Stimulated activated naive CD8-positive, alpha-beta T cell treated with anti-CD3 and anti-CD28 coated beads, Interleukin-15, Interleukin-2, amounts not matched to agents 100 U/mL and 50 U/mL, for 24 hours (primary cell): ENCODE data around the gene GNA15.

ENCODE experiments used
- ATAC-seq: fragments of 150-1000 bp; cut with Tn5 transposase; one replicate; pipeline ENCODE4 v1.10.0; 2021
- DNase-seq: peaks from one replicate; pipeline ENCODE4 v3.0.0; 2021

GNA15 gene

GRCh38 chr19:3106509-3107141 lies 29.2 kb upstream of the GNA15 start:
- DNase-seq (no peak), ATAC-seq (no peak)

GRCh38 chr19:3107658-3108057 lies 28.2 kb upstream of the GNA15 start:
- ATAC-seq (no peak), DNase-seq (no peak)

GRCh38 chr19:3108775-3109174 lies 27.1 kb upstream of the GNA15 start:
- DNase-seq (peak; percentile 80), ATAC-seq (peak; percentile 57)

GRCh38 chr19:3109491-3109890 lies 26.3 kb upstream of the GNA15 start:
- no peak for ATAC-seq
- no peak for DNase-seq

GRCh38 chr19:3110126-3110825 lies 25.6 kb upstream of the GNA15 start:
- no peak for ATAC-seq
- DNase-seq, result no peak

- no peak for ATAC-seq
Measured at GRCh38 chr19:3111586-3112247, 24.1 kb upstream of the GNA15 start.

GRCh38 chr19:3112375-3113099 lies 23.3 kb upstream of the GNA15 start:
- DNase-seq (no peak), ATAC-seq (no peak)

More at GRCh38 chr19:3111586-3112247, 24.1 kb upstream of the GNA15 start:
- DNase-seq, result no peak

- ATAC-seq (no peak), DNase-seq (no peak)
Measured at GRCh38 chr19:3113100-3114017, 22.5 kb upstream of the GNA15 start.

GRCh38 chr19:3114018-3114726 lies 21.7 kb upstream of the GNA15 start:
- DNase-seq (no peak), ATAC-seq (no peak)

- ATAC-seq, result no peak
- no peak for DNase-seq
Measured at GRCh38 chr19:3114811-3115210, 21.0 kb upstream of the GNA15 start.

- ATAC-seq, result no peak
Measured at GRCh38 chr19:3115411-3115810, 20.4 kb upstream of the GNA15 start.

GRCh38 chr19:3115916-3116602 lies 19.8 kb upstream of the GNA15 start:
- ATAC-seq (no peak), DNase-seq (no peak)

More at GRCh38 chr19:3115411-3115810, 20.4 kb upstream of the GNA15 start:
- DNase-seq, result no peak

GRCh38 chr19:3116621-3117020 lies 19.2 kb upstream of the GNA15 start:
- ATAC-seq (no peak), DNase-seq (no peak)

GRCh38 chr19:3117716-3118115 lies 18.1 kb upstream of the GNA15 start:
- no peak for DNase-seq
- no peak for ATAC-seq

GRCh38 chr19:3118232-3119070 lies 17.4 kb upstream of the GNA15 start:
- no peak for ATAC-seq
- no peak for DNase-seq

- DNase-seq (no peak), ATAC-seq (no peak)
Measured at GRCh38 chr19:3119071-3119595, 16.7 kb upstream of the GNA15 start.

GRCh38 chr19:3119693-3120380 lies 16.0 kb upstream of the GNA15 start:
- ATAC-seq (no peak), DNase-seq (no peak)

- ATAC-seq (no peak), DNase-seq (no peak)
Measured at GRCh38 chr19:3120611-3121276, 15.1 kb upstream of the GNA15 start.
